Activated T-helper 1 cell treated with anti-CD3 and anti-CD28 coated beads, Interleukin-2, amount 50 U/mL, for 16 hours (primary cell): Measurements from ENCODE around the gene DGKG.

Source experiments
- DNase-seq, 2 donors: peaks; one replicate each; pipeline ENCODE4 v3.0.0-alpha.2; 2020; ENCODE audit warnings: low read depth in 1 of 2, low spot score in 1 of 2

The DGKG gene

GRCh38 chr3:186178412-186178811 is 183.6 kb downstream of the DGKG start:
- DNase-seq: no peak

- DNase-seq: no peak
Observed at GRCh38 chr3:186176373-186176990, 185.6 kb downstream of the DGKG start.

DNA sequence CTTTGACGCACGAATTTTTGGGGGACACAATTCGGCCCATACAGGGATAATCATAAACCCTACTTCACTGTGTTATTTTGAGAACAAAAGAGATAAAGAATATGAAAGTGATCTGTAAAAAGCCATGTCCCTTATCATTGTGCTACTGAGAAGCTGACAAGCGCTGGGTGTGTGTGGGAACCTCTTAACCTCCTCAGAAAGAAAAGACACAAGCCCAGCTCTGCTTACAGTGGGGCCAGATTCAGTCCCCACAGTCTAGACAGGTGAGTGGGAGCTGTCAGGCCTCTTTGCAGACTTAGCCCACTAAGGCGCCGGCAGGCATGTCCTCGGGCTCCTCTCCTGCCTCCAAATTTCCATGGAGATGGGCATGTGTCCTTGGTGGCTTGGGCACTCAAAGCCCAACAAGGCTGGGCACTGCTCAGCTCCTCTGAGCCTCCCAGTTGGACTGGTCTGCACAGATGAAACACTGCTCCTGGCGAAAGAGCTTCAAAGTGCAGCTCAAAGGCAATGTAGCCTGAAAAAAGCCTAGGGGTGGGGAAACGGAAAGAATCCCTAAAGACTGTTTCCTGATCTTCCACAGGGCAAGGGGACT is 188.7 kb downstream of the DGKG start:
- no peak for DNase-seq

DNA sequence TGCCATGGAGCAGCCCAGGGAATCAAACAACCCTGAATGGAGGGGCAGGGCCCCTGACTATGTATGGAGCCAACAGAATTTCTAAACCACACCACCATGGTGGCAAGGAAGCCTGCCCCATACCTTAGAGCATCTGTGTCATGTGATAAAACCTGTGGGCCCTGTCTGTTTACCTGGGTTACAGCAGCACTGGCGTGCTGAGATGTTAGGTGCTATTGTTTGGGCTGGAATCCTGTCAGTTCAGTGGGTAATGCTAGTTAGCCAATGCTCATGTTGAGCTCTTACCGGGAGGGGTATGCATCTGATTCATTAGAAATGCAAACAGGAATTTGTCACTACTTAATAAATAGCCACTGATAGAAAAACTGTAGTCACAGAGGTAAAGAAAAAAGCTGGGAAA is 189.7 kb downstream of the DGKG start:
- no peak for DNase-seq

DNA sequence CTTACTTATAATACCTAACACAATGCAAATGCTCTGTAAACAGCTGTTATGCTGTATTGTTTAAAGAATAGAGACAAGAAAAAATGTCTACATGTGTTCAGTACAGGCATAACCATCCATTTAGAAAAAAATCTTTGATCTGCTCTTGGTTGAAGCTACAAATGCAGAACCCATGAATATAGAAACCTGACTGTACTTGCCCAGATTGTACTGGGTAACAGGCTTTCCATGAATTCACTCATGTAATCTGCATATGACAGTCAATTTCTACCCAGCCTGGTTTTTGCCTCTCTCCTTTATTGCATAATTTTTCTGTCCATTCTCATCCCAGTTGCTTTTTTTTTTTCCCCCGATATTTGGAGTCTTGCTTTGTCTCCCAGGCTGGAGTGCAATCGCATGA is 190.5 kb downstream of the DGKG start:
- DNase-seq: no peak

- no peak for DNase-seq
Observed at GRCh38 chr3:186170516-186170915, 191.5 kb downstream of the DGKG start.

DNA sequence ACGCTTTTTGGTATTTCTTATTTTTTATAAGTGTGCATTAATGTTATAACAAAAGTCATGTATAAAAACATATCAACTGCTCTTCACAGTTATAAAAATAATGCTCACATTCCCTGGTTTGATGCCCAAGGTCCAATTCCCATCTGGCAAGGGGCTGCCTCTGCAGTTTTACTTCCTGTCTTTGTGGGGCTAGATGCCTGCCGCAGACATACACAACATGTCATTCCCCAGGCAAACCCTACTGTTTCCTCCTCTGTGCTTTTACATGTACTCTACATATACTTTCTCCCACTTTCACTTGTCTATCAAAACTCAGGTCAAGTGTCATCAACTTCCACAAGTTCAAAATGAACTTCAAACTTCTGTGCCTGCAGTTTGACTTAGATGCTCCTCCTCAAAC is 192.7 kb downstream of the DGKG start:
- DNase-seq: no peak

- no peak for DNase-seq
Observed at GRCh38 chr3:186168976-186169375, 193.1 kb downstream of the DGKG start.

DNA sequence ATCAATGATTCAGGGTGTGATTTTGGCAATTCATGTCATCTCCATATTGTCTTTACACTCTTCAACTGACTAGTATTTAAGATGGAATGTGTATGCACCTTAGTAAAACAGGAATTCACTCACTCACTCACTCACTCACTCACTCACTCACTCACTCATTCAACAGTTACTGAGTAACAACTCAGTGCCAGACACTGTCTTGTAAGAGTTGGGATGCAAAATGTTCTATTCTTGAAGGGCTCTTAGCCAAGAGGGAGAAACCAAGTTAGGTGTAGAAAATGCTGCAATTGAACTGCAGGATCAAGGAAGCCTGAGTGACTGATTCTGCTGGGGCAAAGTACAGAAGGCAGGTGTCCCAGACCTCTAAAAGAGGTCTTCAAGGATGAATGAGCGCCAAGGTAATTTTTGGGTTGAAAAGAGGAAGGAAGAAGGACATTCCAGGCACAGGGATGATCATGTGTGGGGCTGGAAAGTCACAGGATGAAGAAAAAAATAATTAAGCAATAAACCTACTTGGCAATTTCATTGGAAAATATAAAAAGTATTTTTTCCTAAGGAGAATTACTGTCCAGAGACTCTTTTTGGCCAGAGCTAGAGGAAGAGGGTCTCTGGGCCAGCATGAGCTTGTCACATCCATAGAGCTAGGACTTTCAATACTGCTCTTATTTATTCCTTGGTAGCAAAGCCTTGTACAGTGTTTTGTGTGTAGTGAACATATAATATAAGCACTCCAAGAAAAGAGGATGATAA is 194.2 kb downstream of the DGKG start:
- DNase-seq: no peak

DNA sequence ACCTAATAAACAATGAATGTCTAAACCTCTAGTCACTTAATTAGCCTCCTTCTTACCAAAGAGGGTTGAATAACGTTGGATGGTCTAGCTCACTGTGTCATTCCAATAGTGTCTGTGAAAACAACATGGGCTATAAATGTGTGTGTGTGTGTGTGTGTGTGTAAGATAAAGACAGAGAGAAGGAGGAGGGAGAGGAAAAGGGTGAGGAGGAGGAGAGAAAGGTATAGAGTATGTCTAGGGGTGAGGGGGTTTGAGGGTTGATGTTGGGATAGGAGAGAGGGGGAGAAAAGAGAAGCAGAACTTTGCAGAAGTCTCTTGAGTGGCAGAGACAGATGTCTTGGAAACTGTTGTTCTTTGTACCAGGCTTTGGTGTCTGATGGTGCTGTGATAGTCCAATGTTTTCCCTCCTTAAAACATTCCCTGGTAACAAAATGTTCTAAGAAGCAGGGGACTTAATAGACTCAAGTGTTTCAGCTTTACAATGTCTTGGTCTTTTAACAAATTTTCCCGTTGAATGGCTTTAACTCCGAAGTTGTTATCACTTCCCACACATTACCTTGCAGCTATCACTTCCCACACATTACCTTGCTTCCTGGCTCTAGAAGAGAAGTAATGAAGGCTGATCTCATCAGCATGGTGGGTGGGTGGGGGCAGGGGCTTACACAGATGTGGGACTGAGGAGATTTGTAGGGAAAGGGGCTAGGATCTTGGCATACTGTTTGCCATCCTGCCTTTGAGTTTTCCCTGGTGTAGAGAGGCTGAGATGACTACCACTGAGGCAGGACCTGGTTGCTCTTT is 195.3 kb downstream of the DGKG start:
- DNase-seq: no peak

DNA sequence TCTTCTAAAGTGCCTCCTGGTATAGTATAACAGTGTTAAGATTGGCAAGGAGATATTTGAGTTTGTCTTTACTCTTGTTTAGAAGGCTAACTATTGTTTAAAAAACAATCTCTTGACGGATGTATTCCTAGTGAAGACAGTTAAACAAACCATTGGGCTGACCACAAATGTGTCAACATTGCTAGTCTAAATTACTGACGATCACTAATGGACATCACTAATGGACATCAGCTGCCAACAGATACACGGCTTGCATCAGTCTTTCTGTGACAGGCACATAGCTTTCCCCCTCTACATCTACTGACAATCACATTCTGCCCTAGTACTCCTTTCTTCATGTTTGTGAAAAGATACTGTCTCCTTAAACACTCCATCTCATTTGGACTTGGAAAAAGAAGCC is 196.0 kb downstream of the DGKG start:
- DNase-seq: no peak

GRCh38 chr3:186165331-186165730 is 196.7 kb downstream of the DGKG start:
- no peak for DNase-seq

DNA sequence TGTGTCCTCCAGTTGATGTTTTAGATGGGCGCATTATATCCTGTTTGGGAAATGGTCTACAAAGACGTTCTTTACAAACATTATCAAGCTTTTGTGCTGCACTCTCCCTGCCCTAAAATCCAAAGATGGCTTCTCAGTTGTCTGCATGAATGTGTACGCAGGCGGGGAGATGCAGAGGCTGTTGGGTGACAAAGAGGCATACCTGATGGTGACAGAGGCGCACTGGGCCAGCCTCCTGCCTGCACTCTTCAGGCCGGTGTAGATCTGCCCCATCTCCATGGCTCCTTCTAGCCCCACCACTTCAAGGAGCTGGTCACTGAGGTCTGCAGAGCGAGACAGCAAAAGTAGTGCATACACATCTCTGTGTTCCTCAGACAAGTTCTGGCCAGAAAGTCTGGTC is 197.3 kb downstream of the DGKG start:
- no peak for DNase-seq

DNA sequence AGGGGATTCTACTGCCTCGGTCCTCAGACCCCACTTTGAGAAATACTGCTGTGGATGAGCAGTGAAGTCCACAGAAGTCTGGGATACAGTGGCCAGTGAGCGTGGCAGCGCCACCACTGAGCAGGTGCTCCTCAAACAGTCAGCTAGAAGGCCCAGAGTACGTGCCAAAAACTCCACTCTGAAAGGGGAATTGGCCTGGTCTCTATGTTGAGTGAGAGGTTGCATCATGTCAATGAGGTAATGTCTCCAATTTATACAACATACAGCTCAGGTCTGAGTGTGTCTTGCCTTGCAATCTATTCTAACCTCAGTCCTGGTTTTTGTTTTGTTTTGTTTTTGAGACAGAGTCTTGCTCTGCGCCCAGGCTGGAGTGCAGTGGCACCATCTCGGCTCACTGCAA is 199.8 kb downstream of the DGKG start:
- DNase-seq: no peak

- no peak for DNase-seq
Observed at GRCh38 chr3:186160691-186161243, 201.3 kb downstream of the DGKG start.

DNA sequence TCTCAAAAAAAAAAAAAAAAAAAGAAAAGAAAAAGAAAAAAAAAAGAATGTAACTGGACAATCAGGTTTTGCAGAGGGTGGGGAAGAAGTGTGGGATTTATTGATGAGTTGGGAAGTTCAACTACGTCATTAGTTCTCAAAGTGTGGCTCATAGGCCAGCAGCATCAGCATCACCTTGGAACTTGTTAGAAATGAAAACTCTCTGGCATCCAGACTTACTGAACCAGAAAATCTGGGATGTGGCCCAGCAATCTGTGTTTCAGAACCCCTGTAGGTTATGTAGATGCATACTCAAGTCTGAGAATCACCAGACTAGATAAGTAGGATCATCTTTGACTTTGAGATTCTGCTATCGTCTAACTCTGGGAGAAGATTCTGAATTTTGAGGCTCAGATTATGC is 207.4 kb downstream of the DGKG start:
- DNase-seq: no peak

GRCh38 chr3:186152889-186153292 is 209.1 kb downstream of the DGKG start:
- DNase-seq: no peak

GRCh38 chr3:186152361-186152798 is 209.7 kb downstream of the DGKG start:
- DNase-seq: no peak

DNA sequence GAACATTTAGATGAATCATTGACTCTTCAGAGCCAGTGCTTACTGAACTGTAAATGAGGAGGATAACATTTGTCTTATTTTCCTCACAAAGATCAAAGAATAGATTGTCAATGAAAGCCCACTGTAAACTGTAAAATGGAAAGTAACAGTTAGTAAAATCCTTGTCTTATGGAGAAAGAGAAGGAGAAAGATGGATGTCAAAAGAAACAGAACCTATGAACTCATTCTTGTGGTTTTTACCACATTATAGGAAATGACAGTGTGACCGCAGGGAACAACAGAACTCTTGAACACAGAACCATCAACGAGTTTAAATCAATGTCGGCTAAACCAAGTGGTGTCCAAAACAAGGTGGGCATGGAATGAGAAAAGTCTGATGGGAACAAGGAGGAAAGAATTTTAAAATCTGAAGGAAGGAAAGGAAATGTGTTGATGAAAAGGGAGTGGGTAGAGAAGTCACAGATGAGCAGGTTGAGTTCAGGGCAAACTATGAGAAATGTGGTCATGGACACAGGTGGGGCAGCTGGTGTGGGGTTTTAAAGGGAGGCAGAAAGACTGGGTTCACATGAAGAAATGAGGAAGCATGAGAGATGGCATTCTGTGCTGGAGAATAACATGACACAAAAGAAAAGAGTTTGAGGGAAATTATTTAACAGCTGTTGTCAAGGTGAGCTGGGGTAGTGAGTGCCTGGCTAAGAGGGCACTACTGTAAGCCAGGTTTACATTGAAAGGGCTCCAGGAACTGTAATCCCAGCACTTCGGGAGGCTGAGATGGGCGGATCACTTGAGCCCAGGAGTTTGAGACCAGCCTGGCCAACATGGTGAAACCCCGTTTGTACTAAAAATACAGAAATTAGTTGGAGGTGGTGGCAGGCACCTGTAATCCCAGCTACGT is 210.7 kb downstream of the DGKG start:
- DNase-seq: no peak

DNA sequence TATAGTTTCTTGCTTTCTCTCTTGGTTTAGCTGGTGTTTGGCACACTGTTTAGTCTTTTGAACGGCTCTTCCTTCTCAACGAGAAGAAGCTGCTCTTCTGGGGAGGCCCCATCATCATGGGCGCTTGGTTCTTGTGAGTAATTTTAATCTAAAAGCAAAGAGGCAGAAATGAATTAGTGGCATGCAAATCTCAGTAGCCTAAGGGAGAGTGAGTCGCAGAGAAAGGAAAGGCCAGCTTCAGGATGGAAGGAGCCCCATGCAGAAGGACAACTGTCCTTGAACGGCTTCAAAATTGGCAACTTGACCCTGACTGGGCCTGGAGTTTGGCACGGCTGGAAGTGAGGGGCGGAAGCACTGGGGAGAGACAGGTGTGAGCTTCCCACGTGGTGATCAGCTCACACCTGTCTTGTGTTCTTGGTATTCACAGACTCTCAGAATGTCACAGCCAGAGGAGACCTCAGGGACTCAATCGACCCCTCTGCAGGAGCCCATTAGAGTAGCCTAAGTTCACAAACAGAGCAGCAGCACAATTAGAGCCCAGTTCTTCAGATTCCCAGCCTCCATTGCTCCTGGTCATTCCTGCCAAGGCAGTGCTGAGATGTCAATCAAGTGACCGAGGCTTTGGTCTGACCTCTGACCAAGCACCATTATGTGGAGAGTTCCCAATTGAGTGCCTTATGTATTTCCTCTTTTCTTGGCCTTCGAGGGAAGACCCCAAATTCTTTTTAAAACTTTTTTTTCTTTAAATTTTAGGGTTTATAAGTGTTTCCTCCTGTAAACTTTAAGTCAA is 211.8 kb downstream of the DGKG start:
- DNase-seq: no peak
